Measurements from ENCODE around the gene CCDC60.
A peak's percentile ranks its signal among the peaks of the same experiment; 100 is the strongest.

CCDC60 gene

DNA sequence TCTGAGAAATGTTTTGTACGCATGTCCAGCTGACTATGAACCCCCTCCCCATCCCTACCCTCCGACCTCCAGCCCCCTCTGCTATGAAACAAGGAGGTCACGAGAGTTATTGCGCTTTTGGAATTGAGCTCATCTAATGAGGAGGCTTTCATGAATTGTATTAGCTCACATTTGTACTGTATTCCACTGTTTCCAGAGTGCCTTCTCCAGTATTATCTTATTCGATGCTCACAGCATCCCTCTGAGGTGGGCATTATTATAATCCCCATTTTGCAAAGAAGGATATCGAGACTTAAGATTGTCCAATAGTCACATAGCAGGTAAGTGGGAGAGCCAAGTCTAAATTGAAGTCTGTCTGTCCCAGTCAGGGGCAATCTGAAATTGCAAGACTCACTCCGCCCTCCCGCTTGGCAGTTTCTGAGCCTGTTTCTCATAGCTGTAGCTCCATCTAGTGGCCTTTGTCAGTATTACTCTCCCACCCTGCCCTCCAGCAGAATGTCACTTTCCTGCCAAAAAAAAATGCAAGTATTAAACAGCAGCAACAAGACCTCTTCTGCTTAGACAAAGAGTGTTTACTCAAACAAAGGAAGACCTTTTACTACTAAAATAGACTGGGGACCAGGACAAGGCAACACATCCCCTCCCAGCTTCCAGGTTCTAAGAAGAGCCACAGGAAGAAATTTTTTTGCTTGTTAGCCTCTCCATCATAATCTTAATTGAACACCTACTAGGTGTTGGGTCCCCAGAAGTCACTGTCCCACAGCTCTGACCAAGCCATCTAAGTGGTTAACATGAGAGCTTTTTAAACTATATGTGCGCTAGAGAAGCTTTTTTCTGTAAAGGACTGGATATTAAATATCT, 210.5 kb downstream of the CCDC60 start:
- Mint-ChIP-seq H3K4me1 (no peaks in the 10 kb centered on the region), H3K9me3 (no peaks in the 10 kb centered on the region)

DNA sequence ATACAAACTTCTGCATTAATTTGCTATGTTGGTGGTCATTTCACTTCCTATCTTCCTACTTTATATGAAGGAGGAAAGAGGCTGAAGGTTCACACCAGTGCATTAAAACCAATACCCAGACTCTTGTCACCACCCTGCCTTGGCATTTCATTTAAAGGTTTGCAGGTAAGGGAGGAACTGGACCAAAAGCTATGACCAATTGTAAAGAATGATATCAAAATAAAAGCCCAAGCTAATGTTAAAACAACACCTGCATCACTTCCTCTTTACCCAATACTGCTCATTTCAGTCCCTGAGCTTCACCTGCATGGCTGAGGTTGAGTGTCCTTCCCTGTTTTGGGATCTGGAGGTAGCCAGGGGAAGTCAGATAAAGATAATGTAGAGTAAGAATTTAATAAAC, 211.8 kb downstream of the CCDC60 start:
- no peak overlapping the region for H3K27ac Mint-ChIP-seq
- peaks cover 25% of the 10 kb centered on the region for H3K27me3 Mint-ChIP-seq
- ATAC-seq (no peak), DNase-seq (no peak)
- H3K9me3 Mint-ChIP-seq, result no peaks in the 10 kb centered on the region
- no peak overlapping the region for H3K4me3 Mint-ChIP-seq
- H3K4me1 Mint-ChIP-seq, result no peaks in the 10 kb centered on the region
- H3K36me3 Mint-ChIP-seq (ENCODE audit: low read depth), result no peaks in the 10 kb centered on the region

More for the DNA sequence above, 210.5 kb downstream of the CCDC60 start:
- DNase-seq, result peak; percentile 58
- Mint-ChIP-seq H3K27ac (no peak overlapping the region), H3K36me3 (ENCODE audit: low read depth) (no peaks in the 10 kb centered on the region), H3K4me3 (no peak overlapping the region), H3K27me3 (peaks cover 20% of the 10 kb centered on the region)
- no peak for ATAC-seq

DNA sequence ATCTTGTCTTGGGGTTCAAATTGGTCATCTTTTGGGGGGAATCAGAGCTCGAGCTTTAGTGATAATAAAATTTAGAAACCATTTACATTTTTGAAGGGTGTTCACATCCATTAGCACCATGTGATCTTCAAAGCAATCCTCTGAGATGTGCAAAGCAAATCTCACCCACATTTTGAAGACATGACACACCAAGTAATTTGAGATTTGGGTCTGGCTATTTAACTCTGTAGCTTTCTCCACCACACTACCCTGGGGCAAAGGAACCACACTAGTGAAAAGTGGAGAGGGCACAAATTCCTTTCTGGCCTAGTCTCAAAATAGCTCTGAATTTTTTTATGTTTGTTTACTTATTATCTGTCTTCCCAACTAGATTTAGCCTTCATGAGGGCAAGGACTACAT, 212.5 kb downstream of the CCDC60 start:
- ATAC-seq (no peak), DNase-seq (no peak)
- Mint-ChIP-seq H3K9me3 (no peaks in the 10 kb centered on the region), H3K4me3 (no peak overlapping the region), H3K36me3 (ENCODE audit: low read depth) (no peaks in the 10 kb centered on the region), H3K27me3 (peaks cover 25% of the 10 kb centered on the region), H3K4me1 (no peaks in the 10 kb centered on the region), H3K27ac (no peak overlapping the region)

DNA sequence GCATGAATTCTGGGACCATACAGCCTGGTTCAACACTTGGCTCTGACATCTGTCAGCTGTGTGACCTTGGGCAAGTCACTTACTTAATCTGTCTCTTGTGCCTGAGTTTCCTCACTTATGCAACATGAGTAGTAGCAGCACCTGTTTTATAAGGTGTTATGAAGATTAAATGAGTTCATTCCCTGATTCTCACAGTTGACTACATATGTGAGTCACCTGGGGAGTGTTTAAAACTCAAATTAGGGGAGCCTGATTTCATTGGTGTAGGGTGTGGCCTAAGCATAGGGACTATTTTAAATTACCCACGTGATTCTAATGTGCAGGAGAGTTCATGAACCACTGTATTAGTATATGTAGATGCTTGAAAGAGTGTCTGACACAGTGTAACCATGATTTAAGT, 222.3 kb downstream of the CCDC60 start:
- Mint-ChIP-seq H3K27ac (no peak overlapping the region), H3K27me3 (peaks cover 17% of the 10 kb centered on the region), H3K9me3 (no peaks in the 10 kb centered on the region), H3K4me3 (no peak overlapping the region), H3K4me1 (no peaks in the 10 kb centered on the region), H3K36me3 (ENCODE audit: low read depth) (no peaks in the 10 kb centered on the region)
- DNase-seq, result no peak
- no peak for ATAC-seq

DNA sequence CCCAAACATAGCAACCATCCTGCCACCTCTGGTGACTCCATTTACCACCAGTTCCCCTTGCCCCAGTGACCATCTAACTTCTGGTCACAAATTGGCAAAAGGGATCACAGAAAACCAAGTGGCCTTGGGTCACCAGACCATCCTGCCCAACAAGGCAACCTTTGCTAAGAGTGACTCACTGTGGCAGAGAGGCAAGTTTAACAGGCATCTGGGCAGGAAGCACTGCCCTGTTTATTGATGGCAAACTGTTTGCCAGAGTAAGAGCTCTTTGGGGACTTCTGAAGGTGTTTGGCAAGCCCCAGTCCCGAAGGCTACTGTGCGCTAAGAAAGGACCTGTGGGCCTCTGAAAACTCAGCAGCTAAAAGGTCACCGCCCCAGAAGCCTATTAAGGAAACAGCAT, 230.9 kb downstream of the CCDC60 start:
- H3K27me3 Mint-ChIP-seq, result peaks cover 18% of the 10 kb centered on the region
- DNase-seq, result no peak
- no peak for ATAC-seq
- H3K9me3 Mint-ChIP-seq, result no peaks in the 10 kb centered on the region
- no peaks in the 10 kb centered on the region for H3K4me1 Mint-ChIP-seq
- no peak overlapping the region for H3K4me3 Mint-ChIP-seq
- no peaks in the 10 kb centered on the region for H3K36me3 Mint-ChIP-seq (ENCODE audit: low read depth)
- no peak overlapping the region for H3K27ac Mint-ChIP-seq

DNA sequence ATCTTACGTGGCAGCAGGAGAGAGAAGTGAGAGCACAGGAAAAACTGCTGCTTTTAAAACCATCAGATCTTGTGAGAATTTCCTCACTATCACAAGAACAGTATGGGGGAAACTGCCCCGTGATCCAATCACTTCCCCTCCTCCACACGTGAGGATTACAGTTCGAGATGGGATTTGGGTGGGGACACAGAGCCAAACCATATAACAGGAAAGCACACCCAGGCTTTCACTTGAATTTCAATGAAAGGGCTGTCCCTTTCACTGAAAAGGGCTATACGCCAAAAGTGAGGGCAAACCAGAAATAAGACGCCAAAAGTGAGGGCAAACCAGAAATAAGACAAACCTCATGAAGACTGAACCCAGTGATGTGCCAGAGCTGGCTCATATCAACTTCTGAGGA, 236.2 kb downstream of the CCDC60 start:
- no peak overlapping the region for H3K27ac Mint-ChIP-seq
- peaks cover 15% of the 10 kb centered on the region for H3K27me3 Mint-ChIP-seq
- no peak overlapping the region for H3K4me3 Mint-ChIP-seq
- ATAC-seq, result no peak
- H3K4me1 Mint-ChIP-seq, result no peaks in the 10 kb centered on the region
- H3K9me3 Mint-ChIP-seq, result no peaks in the 10 kb centered on the region
- no peaks in the 10 kb centered on the region for H3K36me3 Mint-ChIP-seq (ENCODE audit: low read depth)
- no peak for DNase-seq

DNA sequence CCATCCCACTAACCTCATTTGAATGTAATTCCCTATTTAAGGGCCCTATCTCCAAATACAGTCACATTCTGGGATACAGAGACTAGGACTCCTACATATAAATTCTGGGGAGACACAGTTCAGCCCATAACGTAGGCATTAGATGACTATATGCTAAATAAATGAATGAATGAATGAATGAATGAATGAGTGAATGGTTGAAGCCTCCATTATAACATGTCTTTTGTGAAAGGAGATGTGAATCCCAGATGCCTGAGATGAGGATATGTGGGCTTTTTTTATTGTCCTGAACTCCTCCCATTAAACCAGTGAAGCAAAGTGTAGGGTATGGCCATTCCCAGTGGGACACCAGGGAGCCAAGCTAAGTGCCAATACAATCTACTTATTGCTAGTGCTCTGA, 238.6 kb downstream of the CCDC60 start:
- Mint-ChIP-seq H3K4me3 (no peak overlapping the region), H3K27me3 (peaks cover 7% of the 10 kb centered on the region), H3K9me3 (no peaks in the 10 kb centered on the region), H3K27ac (no peak overlapping the region), H3K4me1 (peaks cover 3% of the 10 kb centered on the region), H3K36me3 (ENCODE audit: low read depth) (no peaks in the 10 kb centered on the region)
- no peak for DNase-seq
- ATAC-seq, result no peak

DNA sequence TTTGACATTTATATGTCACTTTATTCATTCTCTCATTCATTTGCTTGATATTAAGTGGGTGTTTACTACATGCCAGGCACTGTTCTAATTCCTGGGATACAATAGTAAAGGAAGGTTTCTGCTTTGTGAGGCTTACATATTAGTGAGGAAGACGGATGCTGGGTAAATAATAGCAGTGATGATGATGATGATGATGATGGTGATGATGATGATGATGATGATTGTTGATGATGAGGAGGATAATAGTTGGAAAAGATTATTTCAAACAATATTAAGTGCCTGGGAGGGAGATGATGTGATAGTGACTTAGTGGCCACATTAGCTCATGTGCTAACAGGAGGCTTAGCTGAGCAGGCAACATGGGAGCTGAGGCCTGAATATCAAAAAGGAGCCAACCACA, 239.7 kb downstream of the CCDC60 start:
- DNase-seq, result no peak
- H3K4me3 Mint-ChIP-seq, result no peak overlapping the region
- no peak overlapping the region for H3K27ac Mint-ChIP-seq
- ATAC-seq, result no peak
- peaks cover 7% of the 10 kb centered on the region for H3K27me3 Mint-ChIP-seq
- peaks cover 4% of the 10 kb centered on the region for H3K4me1 Mint-ChIP-seq
- H3K9me3 Mint-ChIP-seq, result no peaks in the 10 kb centered on the region
- H3K36me3 Mint-ChIP-seq (ENCODE audit: low read depth), result no peaks in the 10 kb centered on the region

DNA sequence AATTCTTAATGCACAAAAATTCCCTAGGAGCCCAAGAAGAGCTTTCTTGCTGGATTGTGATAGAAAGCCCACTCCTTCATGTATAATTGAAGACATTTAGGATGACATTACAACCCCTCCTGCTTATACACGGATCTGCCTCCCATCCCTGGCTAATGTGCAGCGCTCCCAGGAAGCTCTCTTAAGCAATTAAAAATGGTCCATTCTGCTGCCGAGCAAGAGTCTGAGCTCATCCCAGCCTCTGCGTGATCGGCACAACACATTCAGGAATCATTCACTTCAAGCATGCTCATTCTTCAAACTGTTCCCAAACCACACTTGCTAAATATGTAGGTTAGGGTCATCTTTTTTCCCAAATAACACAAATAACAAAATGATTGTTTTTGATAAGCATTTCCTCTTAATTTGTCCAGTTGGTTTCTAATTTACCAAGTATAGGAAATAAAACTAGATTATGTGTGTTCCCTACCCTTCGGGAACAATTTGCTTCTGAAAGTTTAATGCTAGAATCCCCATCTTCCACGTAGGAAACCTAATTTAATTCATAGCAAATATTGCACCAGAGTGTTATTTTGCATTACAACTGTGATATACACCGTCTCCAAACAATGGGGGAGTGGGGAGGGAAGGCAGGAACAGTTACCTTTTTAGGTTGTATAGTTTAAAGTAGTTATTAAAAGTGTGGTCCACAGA, 241.7 kb downstream of the CCDC60 start:
- Mint-ChIP-seq H3K4me1 (peaks cover 4% of the 10 kb centered on the region), H3K4me3 (no peak overlapping the region), H3K9me3 (no peaks in the 10 kb centered on the region), H3K27me3 (peaks cover 7% of the 10 kb centered on the region), H3K36me3 (ENCODE audit: low read depth) (no peaks in the 10 kb centered on the region), H3K27ac (no peak overlapping the region)
- no peak for ATAC-seq
- DNase-seq, result no peak

DNA sequence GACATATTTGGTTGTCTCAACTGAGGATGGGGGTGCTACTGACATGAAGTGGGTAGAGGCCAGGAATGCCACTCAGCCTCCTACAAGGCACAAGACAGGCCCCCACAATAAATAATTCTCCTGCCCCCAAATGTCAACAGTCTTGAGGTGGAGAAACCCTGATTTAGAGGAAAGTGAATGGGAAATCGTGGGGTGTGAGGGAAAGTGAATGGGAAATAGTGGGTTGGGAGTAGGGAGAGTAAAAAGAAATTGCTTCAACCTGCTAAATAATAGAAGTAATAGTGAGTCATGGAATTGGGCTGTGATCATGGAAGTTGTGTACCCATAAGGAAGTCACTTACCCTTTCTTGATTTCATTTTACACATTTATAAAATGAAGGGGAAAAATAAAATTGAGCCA, 242.4 kb downstream of the CCDC60 start:
- Mint-ChIP-seq H3K36me3 (ENCODE audit: low read depth) (no peaks in the 10 kb centered on the region), H3K4me1 (peaks cover 4% of the 10 kb centered on the region), H3K27me3 (peaks cover 7% of the 10 kb centered on the region), H3K4me3 (no peak overlapping the region), H3K9me3 (no peaks in the 10 kb centered on the region), H3K27ac (no peak overlapping the region)
- ATAC-seq (no peak), DNase-seq (no peak)

DNA sequence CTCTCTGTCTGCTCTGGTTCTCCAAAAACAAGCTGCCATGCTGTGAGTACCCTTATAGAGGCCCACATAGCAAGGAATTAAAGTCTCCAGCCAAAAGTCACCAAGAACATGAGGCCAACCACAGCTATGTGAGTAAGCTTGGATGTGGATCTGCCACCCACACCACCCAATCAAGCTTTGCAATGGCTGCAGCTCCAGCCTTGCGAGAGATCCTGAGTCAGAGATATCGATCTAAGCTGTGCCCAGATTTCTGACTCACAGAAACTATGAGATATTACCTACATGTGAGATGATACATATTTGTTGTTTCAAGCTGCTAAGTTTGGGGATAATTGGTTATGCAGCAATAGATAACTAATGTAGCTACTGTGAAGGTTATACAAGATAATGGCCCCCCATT, 243.6 kb downstream of the CCDC60 start:
- no peaks in the 10 kb centered on the region for H3K36me3 Mint-ChIP-seq (ENCODE audit: low read depth)
- H3K27me3 Mint-ChIP-seq, result peaks cover 7% of the 10 kb centered on the region
- H3K27ac Mint-ChIP-seq, result no peak overlapping the region
- peaks cover 4% of the 10 kb centered on the region for H3K4me1 Mint-ChIP-seq
- no peak overlapping the region for H3K4me3 Mint-ChIP-seq
- ATAC-seq (peak; percentile 88), DNase-seq (no peak)
- H3K9me3 Mint-ChIP-seq, result no peaks in the 10 kb centered on the region

DNA sequence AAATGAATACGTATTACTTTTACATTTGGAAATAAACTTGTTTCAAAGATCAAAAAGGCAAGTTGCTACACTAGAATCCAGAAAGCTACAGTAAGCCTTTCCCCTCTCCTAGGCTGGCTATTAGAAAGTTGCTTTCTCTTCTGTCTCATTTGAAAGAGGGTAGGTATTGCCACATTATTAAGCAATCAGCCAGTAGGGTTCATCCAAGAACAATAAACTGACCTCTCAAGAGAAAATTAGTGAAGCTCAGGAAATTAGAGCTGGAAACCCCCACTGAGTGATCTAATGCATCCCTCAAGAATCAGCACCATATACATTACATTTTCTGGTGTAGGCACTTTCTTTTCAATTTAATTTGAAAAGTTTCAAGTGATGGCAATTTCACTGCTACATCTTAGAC, 254.6 kb downstream of the CCDC60 start:
- Mint-ChIP-seq H3K4me1 (no peaks in the 10 kb centered on the region), H3K27me3 (peaks cover 49% of the 10 kb centered on the region), H3K27ac (no peak overlapping the region), H3K36me3 (ENCODE audit: low read depth) (no peaks in the 10 kb centered on the region), H3K9me3 (no peaks in the 10 kb centered on the region), H3K4me3 (no peak overlapping the region)
- DNase-seq, result no peak
- no peak for ATAC-seq

DNA sequence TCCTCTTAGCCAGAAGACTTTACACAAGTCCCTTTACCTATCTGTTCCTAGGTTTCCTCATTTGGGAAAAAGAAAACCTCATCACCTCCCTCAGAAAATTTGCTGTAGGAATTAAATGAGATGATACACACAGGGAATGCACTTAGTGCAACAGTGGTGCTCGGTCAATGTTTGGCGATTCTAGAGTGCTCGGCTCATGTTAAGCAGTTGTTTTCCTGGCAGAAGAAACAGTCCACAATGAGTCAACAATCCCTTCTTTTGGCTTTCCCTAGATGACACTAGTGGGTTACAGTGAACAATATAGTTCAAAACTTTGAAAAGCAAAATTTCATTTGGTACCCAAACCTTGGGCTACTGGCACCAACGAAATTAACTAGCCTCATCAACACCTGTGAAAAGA, 255.1 kb downstream of the CCDC60 start:
- ATAC-seq, result no peak

More for the DNA sequence above, 255.1 kb downstream of the CCDC60 start:
- no peaks in the 10 kb centered on the region for H3K9me3 Mint-ChIP-seq
- H3K27me3 Mint-ChIP-seq, result peaks cover 53% of the 10 kb centered on the region
- peaks cover 3% of the 10 kb centered on the region for H3K4me1 Mint-ChIP-seq
- no peak for DNase-seq
- no peak overlapping the region for H3K4me3 Mint-ChIP-seq
- no peak overlapping the region for H3K27ac Mint-ChIP-seq
- H3K36me3 Mint-ChIP-seq (ENCODE audit: low read depth), result no peaks in the 10 kb centered on the region

Data from activated naive CD8-positive, alpha-beta T cell treated with anti-CD3 and anti-CD28 coated beads, Interleukin-2, amount 50 U/mL, for 24 hours (primary cell).